Measurements from ENCODE around the gene BICDL2. TPM values are rescaled to one million over a fixed set of nuclear protein-coding genes. Genes with fewer than 3 reads are reported as not detected.
A peak's percentile ranks its signal among the peaks of the same experiment; 100 is the strongest.

BICDL2 gene
- total and polyA plus RNA-seq, 9 of the 15 experiments (the other 6 are each of a cell fraction or from before 2014, with no cell fraction given): 0.09 to 0.28 (median 0.09) TPM; not detected in 6

DNA sequence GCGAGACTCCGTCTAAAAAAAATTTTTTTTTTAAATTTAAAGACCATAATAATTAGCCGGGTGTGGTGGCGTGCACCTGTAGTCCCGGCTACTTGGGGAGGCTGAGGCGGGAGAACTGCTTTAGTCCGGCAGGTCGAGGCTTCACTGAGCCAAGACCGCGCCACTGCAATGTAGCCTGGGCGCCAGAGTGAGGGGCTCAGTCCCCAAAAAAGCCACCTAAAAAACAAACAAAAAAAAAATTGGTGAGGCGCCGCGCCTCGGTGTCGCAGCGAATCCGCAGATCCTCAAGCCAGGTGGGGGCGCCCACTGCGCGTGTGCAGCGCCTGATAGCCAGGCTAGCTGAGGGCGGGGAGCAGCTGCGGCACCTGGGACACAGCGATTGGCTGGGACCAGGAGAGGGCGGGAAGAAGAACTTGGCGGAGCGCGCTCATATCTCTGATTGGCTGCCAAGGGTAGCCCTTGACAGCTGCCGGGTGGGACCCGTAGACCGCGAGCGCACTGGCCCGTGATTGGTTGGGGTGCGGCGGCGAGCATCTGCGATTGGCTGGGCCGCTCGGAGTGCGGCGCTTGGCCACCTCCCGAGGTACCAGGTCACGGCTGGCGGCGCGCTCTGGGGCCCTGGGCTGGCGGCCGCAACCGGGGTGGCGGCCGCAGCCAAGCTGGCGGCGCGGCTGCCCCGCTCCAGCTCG, 33.0 kb downstream of the BICDL2 start (continued):
- TF ChIP-seq, protein P1, sequence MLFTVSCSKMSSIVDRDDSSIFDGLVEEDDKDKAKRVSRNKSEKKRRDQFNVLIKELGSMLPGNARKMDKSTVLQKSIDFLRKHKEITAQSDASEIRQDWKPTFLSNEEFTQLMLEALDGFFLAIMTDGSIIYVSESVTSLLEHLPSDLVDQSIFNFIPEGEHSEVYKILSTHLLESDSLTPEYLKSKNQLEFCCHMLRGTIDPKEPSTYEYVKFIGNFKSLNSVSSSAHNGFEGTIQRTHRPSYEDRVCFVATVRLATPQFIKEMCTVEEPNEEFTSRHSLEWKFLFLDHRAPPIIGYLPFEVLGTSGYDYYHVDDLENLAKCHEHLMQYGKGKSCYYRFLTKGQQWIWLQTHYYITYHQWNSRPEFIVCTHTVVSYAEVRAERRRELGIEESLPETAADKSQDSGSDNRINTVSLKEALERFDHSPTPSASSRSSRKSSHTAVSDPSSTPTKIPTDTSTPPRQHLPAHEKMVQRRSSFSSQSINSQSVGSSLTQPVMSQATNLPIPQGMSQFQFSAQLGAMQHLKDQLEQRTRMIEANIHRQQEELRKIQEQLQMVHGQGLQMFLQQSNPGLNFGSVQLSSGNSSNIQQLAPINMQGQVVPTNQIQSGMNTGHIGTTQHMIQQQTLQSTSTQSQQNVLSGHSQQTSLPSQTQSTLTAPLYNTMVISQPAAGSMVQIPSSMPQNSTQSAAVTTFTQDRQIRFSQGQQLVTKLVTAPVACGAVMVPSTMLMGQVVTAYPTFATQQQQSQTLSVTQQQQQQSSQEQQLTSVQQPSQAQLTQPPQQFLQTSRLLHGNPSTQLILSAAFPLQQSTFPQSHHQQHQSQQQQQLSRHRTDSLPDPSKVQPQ (CRISPR knock-in tag; IDR thresholded peaks at IDR 0.05; ENCODE audit: borderline replicate concordance): no peak
- TF ChIP-seq CAMTA2 (CRISPR knock-in tag; conservative IDR thresholded peaks at IDR 0.05): no peak
- TF ChIP-seq NFE2L1 (tag; IDR thresholded peaks at IDR 0.05; ENCODE audit: borderline replicate concordance, low read depth): no peak
- TF ChIP-seq, protein P2, sequence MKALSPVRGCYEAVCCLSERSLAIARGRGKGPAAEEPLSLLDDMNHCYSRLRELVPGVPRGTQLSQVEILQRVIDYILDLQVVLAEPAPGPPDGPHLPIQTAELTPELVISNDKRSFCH (CRISPR knock-in tag; IDR thresholded peaks at IDR 0.05): no peak
- TF ChIP-seq, protein P2 (tag; IDR thresholded peaks at IDR 0.05): no peak
- no peak for TF ChIP-seq ELF2 (CRISPR knock-in tag; IDR thresholded peaks at IDR 0.05)
- peak in 2 of 3 experiments; percentile 22 to 27 for TF ChIP-seq YY1 (IDR thresholded peaks at IDR 0.05; ENCODE audit: borderline replicate concordance in 1 of 3, control insufficient read depth in 1 of 3, extremely low read depth in 1 of 3, insufficient read depth in 3 of 3, insufficient read length in 1 of 3, insufficient replicate concordance in 2 of 3, low read depth in 1 of 3, low read length in 2 of 3)
- TF ChIP-seq HSF4 (CRISPR knock-in tag; IDR thresholded peaks at IDR 0.05; ENCODE audit: borderline replicate concordance): no peak
- TF ChIP-seq, protein P3, sequence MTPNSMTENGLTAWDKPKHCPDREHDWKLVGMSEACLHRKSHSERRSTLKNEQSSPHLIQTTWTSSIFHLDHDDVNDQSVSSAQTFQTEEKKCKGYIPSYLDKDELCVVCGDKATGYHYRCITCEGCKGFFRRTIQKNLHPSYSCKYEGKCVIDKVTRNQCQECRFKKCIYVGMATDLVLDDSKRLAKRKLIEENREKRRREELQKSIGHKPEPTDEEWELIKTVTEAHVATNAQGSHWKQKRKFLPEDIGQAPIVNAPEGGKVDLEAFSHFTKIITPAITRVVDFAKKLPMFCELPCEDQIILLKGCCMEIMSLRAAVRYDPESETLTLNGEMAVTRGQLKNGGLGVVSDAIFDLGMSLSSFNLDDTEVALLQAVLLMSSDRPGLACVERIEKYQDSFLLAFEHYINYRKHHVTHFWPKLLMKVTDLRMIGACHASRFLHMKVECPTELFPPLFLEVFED (CRISPR knock-in tag; conservative IDR thresholded peaks at IDR 0.05): no peak
- no peak for TF ChIP-seq ZNF124 (CRISPR knock-in tag; IDR thresholded peaks at IDR 0.05)
- TF ChIP-seq, protein P4, sequence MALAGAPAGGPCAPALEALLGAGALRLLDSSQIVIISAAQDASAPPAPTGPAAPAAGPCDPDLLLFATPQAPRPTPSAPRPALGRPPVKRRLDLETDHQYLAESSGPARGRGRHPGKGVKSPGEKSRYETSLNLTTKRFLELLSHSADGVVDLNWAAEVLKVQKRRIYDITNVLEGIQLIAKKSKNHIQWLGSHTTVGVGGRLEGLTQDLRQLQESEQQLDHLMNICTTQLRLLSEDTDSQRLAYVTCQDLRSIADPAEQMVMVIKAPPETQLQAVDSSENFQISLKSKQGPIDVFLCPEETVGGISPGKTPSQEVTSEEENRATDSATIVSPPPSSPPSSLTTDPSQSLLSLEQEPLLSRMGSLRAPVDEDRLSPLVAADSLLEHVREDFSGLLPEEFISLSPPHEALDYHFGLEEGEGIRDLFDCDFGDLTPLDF (CRISPR knock-in tag; IDR thresholded peaks at IDR 0.05): peak; percentile 78
- TF ChIP-seq ZNF778 (CRISPR knock-in tag; IDR thresholded peaks at IDR 0.05): no peak
- TF ChIP-seq, protein P5, sequence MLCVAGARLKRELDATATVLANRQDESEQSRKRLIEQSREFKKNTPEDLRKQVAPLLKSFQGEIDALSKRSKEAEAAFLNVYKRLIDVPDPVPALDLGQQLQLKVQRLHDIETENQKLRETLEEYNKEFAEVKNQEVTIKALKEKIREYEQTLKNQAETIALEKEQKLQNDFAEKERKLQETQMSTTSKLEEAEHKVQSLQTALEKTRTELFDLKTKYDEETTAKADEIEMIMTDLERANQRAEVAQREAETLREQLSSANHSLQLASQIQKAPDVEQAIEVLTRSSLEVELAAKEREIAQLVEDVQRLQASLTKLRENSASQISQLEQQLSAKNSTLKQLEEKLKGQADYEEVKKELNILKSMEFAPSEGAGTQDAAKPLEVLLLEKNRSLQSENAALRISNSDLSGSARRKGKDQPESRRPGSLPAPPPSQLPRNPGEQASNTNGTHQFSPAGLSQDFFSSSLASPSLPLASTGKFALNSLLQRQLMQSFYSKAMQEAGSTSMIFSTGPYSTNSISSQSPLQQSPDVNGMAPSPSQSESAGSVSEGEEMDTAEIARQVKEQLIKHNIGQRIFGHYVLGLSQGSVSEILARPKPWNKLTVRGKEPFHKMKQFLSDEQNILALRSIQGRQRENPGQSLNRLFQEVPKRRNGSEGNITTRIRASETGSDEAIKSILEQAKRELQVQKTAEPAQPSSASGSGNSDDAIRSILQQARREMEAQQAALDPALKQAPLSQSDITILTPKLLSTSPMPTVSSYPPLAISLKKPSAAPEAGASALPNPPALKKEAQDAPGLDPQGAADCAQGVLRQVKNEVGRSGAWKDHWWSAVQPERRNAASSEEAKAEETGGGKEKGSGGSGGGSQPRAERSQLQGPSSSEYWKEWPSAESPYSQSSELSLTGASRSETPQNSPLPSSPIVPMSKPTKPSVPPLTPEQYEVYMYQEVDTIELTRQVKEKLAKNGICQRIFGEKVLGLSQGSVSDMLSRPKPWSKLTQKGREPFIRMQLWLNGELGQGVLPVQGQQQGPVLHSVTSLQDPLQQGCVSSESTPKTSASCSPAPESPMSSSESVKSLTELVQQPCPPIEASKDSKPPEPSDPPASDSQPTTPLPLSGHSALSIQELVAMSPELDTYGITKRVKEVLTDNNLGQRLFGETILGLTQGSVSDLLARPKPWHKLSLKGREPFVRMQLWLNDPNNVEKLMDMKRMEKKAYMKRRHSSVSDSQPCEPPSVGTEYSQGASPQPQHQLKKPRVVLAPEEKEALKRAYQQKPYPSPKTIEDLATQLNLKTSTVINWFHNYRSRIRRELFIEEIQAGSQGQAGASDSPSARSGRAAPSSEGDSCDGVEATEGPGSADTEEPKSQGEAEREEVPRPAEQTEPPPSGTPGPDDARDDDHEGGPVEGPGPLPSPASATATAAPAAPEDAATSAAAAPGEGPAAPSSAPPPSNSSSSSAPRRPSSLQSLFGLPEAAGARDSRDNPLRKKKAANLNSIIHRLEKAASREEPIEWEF (CRISPR knock-in tag; IDR thresholded peaks at IDR 0.05): no peak
- no peak for TF ChIP-seq KDM1A (IDR thresholded peaks at IDR 0.05)
- TF ChIP-seq POLR3A (IDR thresholded peaks at IDR 0.05; ENCODE audit: borderline replicate concordance, extremely low read depth, insufficient read depth, insufficient read length): no peak

Measured in K562 (cell line).